CD14-positive monocyte (primary cell): Measurements from ENCODE around the gene FREM1. TPM values are rescaled to one million over a fixed set of nuclear protein-coding genes. Genes with fewer than 3 reads are reported as not detected.

Source experiments
- DNase-seq, 3 donors: peaks; one replicate each; pipeline ENCODE4 v3.0.0-alpha.2; 2011 to 2022
- H2AFZ ChIP-seq: 2 replicates; pipeline ENCODE4 v1.6.0; 2012; ENCODE audit warnings: mild to moderate bottlenecking, low read depth, low read length, inconsistent platforms; ENCODE audit not compliant: insufficient read depth, poor library complexity, severe bottlenecking
- H3K27ac ChIP-seq, 2 donors: 1 replicate in 1 of 2; 2 replicates in 1 of 2; pipeline ENCODE4 v1.5.1; 2012 to 2013; ENCODE audit warnings: low read length in 2 of 2, control low read depth in 1 of 2, inconsistent platforms in 1 of 2, low read depth in 1 of 2, mild to moderate bottlenecking in 1 of 2
- H3K27me3 ChIP-seq, 2 donors: one replicate each; pipeline versions ENCODE4 v1.6.0 to v1.6.1; 2011 to 2013; ENCODE audit warnings: low read length in 2 of 2; ENCODE audit not compliant: control insufficient read depth in 2 of 2, insufficient read depth in 2 of 2
- H3K36me3 ChIP-seq, 2 donors: replicated peaks in 1 of 2; 1 replicate in 1 of 2; 2 replicates in 1 of 2; pipeline versions ENCODE4 v1.5.1 to v1.6.1; 2012 to 2013; ENCODE audit warnings: low read length in 2 of 2, control low read depth in 1 of 2, inconsistent platforms in 1 of 2, mild to moderate bottlenecking in 1 of 2; ENCODE audit not compliant: insufficient read depth in 2 of 2, control insufficient read depth in 1 of 2
- H3K4me1 ChIP-seq, 2 donors: 1 replicate in 1 of 2; 2 replicates in 1 of 2; pipeline versions ENCODE4 v1.5.1 to v1.6.1; 2012 to 2013; ENCODE audit warnings: low read length in 2 of 2, control low read depth in 1 of 2, inconsistent platforms in 1 of 2, mild to moderate bottlenecking in 1 of 2, moderate library complexity in 1 of 2; ENCODE audit not compliant: insufficient read depth in 2 of 2, control insufficient read depth in 1 of 2
- H3K4me2 ChIP-seq: replicated peaks from 2 replicates; pipeline ENCODE3; 2012; ENCODE audit warnings: low read length, moderate library complexity, mild to moderate bottlenecking; ENCODE audit not compliant: poor library complexity, severe bottlenecking; ENCODE audit errors: extremely low read depth
- H3K4me3 ChIP-seq, 3 experiments: fragments of 200-600 bp in 1 of 3; sonication (generic) in 1 of 3; replicated peaks in 1 of 3; 1 replicate in 2 of 3; 2 replicates in 1 of 3; pipeline ENCODE4 v1.5.1; 2011 to 2013; ENCODE audit warnings: low read length in 3 of 3, mild to moderate bottlenecking in 3 of 3, control low read depth in 2 of 3, low read depth in 2 of 3, inconsistent platforms in 1 of 3, moderate library complexity in 1 of 3
- H3K79me2 ChIP-seq: 2 replicates; pipeline ENCODE4 v1.6.0; 2012; ENCODE audit warnings: mild to moderate bottlenecking, control low read depth, inconsistent platforms, low read length, moderate library complexity; ENCODE audit not compliant: insufficient read depth
- H3K9ac ChIP-seq: 2 replicates; pipeline ENCODE4 v1.6.0; 2017; ENCODE audit warnings: low read length, mild to moderate bottlenecking; ENCODE audit not compliant: insufficient read depth, poor library complexity, severe bottlenecking
- H3K9me3 ChIP-seq, 2 donors: replicated peaks in 1 of 2; 1 replicate in 1 of 2; 2 replicates in 1 of 2; pipeline versions ENCODE4 v1.5.1 to v1.6.1; 2012 to 2013; ENCODE audit warnings: low read length in 2 of 2, control low read depth in 1 of 2; ENCODE audit not compliant: control insufficient read depth in 1 of 2, insufficient read depth in 1 of 2
- H4K20me1 ChIP-seq: 2 replicates; pipeline ENCODE4 v1.6.0; 2012; ENCODE audit warnings: mild to moderate bottlenecking, low read length, control low read depth, moderate library complexity; ENCODE audit not compliant: insufficient read depth
- H3K27ac Mint-ChIP-seq, 7 donors: one replicate each; pipeline ENCODE4 v1.8.0; 2020; ENCODE audit warnings: mild to moderate bottlenecking in 7 of 7, mixed read lengths in 7 of 7, moderate library complexity in 6 of 7, inconsistent platforms in 2 of 7
- H3K27me3 Mint-ChIP-seq, 3 donors: one replicate each; pipeline ENCODE4 v1.8.0; 2021 to 2022; ENCODE audit warnings: low read depth in 3 of 3, mild to moderate bottlenecking in 3 of 3, mixed read lengths in 3 of 3, moderate library complexity in 3 of 3, inconsistent platforms in 1 of 3
- H3K36me3 Mint-ChIP-seq, 2 donors: one replicate each; pipeline ENCODE4 v1.8.0; 2020; ENCODE audit warnings: mixed read lengths in 2 of 2, inconsistent platforms in 1 of 2, mild to moderate bottlenecking in 1 of 2
- H3K4me1 Mint-ChIP-seq: one replicate; pipeline ENCODE4 v1.8.0; 2020; ENCODE audit warnings: mild to moderate bottlenecking, mixed read lengths
- H3K4me3 Mint-ChIP-seq, 2 donors: one replicate each; pipeline ENCODE4 v1.8.0; 2020; ENCODE audit warnings: mild to moderate bottlenecking in 2 of 2, mixed read lengths in 2 of 2, moderate library complexity in 1 of 2
- H3K9me3 Mint-ChIP-seq, 7 donors: one replicate each; pipeline ENCODE4 v1.8.0; 2020 to 2022; ENCODE audit warnings: mixed read lengths in 7 of 7, mild to moderate bottlenecking in 6 of 7, moderate library complexity in 6 of 7, inconsistent platforms in 2 of 7
- WGBS: methylation state at CpG from one replicate; pipeline ENCODE4 v1.1.5; 2013; ENCODE audit warnings: missing lambda C conversion rate; ENCODE audit not compliant: insufficient coverage; 5-methylcytosine and 5-hydroxymethylcytosine counted together
- intact Hi-C, 2 donors: fragments of 100-400 bp; cut with micrococcal nuclease; formaldehyde crosslinking; loops; one replicate each; pipeline versions ENCODE4 v1.15.0 to v1.15.1; 2023
- polyA plus RNA-seq, 3 donors: library from polyadenylated mRNA; depleted of rRNA in 1 of 3; unstranded in 2 of 3; stranded (reverse) in 1 of 3; fragments of 300-500 nt in 2 of 3; fragments of >200 nt in 1 of 3; fragmentation: Illumina TruSeq in 2 of 3; gene quantifications; 1 replicate in 2 of 3; 2 replicates in 1 of 3; pipeline ENCODE4 v1.2.3, GENCODE V29; 2012 to 2021
- TF ChIP-seq, protein P1 (sequence below): fragments of 200-600 bp; IDR thresholded peaks from one replicate; pipeline ENCODE4 v1.8.0; 2022; ENCODE audit warnings: antibody characterized with exemption, mild to moderate bottlenecking

Gene FREM1
- polyA plus RNA-seq, 3 donors, result not detected

DNA sequence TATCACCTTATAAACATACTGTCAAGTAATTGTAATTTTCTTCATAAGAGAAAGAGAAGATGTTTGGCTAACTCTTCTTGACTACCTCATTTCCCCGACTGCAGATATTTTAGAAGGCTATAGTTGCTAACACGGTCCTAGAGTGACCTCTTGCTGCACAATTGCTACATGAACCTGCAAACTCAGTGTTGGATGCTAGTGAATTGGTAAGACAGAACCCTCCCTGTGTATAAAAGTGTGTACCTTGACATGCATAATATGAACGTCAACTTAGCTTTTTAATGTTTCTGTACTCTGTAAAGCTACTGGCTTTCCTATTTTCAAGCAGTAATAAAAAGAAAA is 141.0 kb downstream of the FREM1 start:
- H3K9me3 ChIP-seq, result no peaks in the 10 kb centered on the region
- H2AFZ ChIP-seq, result no peak overlapping the region
- H3K79me2 ChIP-seq, result no peaks in the 10 kb centered on the region
- no peak overlapping the region for H3K4me2 ChIP-seq
- Mint-ChIP-seq H3K36me3 (no peaks in the 10 kb centered on the region), H3K4me1 (no peaks in the 10 kb centered on the region), H3K4me3 (no peak overlapping the region), H3K27ac (no peak overlapping the region), H3K9me3 (no peaks in the 10 kb centered on the region), H3K27me3 (peaks cover 0 to 1% (median 0%) of the 10 kb centered on the region in 3 donors)
- no peak for DNase-seq
- H3K4me1 ChIP-seq, result no peaks in the 10 kb centered on the region
- TF ChIP-seq, protein P1, sequence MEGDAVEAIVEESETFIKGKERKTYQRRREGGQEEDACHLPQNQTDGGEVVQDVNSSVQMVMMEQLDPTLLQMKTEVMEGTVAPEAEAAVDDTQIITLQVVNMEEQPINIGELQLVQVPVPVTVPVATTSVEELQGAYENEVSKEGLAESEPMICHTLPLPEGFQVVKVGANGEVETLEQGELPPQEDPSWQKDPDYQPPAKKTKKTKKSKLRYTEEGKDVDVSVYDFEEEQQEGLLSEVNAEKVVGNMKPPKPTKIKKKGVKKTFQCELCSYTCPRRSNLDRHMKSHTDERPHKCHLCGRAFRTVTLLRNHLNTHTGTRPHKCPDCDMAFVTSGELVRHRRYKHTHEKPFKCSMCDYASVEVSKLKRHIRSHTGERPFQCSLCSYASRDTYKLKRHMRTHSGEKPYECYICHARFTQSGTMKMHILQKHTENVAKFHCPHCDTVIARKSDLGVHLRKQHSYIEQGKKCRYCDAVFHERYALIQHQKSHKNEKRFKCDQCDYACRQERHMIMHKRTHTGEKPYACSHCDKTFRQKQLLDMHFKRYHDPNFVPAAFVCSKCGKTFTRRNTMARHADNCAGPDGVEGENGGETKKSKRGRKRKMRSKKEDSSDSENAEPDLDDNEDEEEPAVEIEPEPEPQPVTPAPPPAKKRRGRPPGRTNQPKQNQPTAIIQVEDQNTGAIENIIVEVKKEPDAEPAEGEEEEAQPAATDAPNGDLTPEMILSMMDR, result no peak
- intact Hi-C loops, result loop anchor here in 1 of 2 donors (5.0 kb wide), 1 partner anchor 152 kb away; no protein-coding TSS in a partner anchor
- H3K36me3 ChIP-seq, result no peaks in the 10 kb centered on the region
- H3K4me3 ChIP-seq, result no peak overlapping the region
- no peaks in the 10 kb centered on the region for H4K20me1 ChIP-seq
- WGBS, result no CpG with 5 or more reads among the region's 3 CpGs
- no peaks in the 10 kb centered on the region for H3K27me3 ChIP-seq
- no peak overlapping the region for H3K9ac ChIP-seq
- no peak overlapping the region for H3K27ac ChIP-seq

- no peak overlapping the region for H3K4me3 ChIP-seq
- Mint-ChIP-seq H3K4me3 (no peak overlapping the region), H3K27me3 (peaks cover 0 to 1% (median 0%) of the 10 kb centered on the region in 3 donors), H3K36me3 (no peaks in the 10 kb centered on the region), H3K9me3 (no peaks in the 10 kb centered on the region), H3K4me1 (no peaks in the 10 kb centered on the region), H3K27ac (no peak overlapping the region)
- no peak overlapping the region for H3K27ac ChIP-seq
- no peak for DNase-seq
- H3K79me2 ChIP-seq, result no peaks in the 10 kb centered on the region
- no peaks in the 10 kb centered on the region for H3K27me3 ChIP-seq
- no peaks in the 10 kb centered on the region for H4K20me1 ChIP-seq
- no peaks in the 10 kb centered on the region for H3K36me3 ChIP-seq
- no peaks in the 10 kb centered on the region for H3K4me1 ChIP-seq
- H3K4me2 ChIP-seq, result no peak overlapping the region
- TF ChIP-seq, protein P1, result peak; percentile 79
- no peaks in the 10 kb centered on the region for H3K9me3 ChIP-seq
- intact Hi-C loops, result loop anchor here in 1 of 2 donors (5.0 kb wide), 1 partner anchor 151 kb away; no protein-coding TSS in a partner anchor
- WGBS, result 4% methylated on average over 4 of the region's 8 CpGs
- H2AFZ ChIP-seq, result no peak overlapping the region
- no peak overlapping the region for H3K9ac ChIP-seq
These were observed 141.6 kb downstream of the FREM1 start for GRCh38 chr9:14768405-14769229.
